Liver (tissue), 9 donors: ENCODE measurements around the gene CLOCK. TPM values are rescaled to one million over a fixed set of nuclear protein-coding genes. Genes with fewer than 3 reads are reported as not detected.

Source experiments
- DNase-seq: peaks from one replicate; pipeline ENCODE4 v3.0.0-alpha.2; 2017; ENCODE audit warnings: low spot score
- H3K27ac ChIP-seq, 2 donors: one replicate each; pipeline ENCODE4 v1.7.0; 2013; ENCODE audit warnings: inconsistent platforms in 2 of 2, low read length in 2 of 2, control low read depth in 1 of 2, low read depth in 1 of 2, mild to moderate bottlenecking in 1 of 2
- H3K27me3 ChIP-seq, 4 donors: one replicate each; pipeline versions ENCODE4 v1.6.1 to v1.7.0; 2013; ENCODE audit warnings: low read length in 3 of 4, inconsistent platforms in 1 of 4, mild to moderate bottlenecking in 1 of 4, moderate library complexity in 1 of 4; ENCODE audit not compliant: control insufficient read depth in 4 of 4, insufficient read depth in 4 of 4
- H3K36me3 ChIP-seq, 4 donors: one replicate each; pipeline versions ENCODE4 v1.6.1 to v1.7.0; 2013; ENCODE audit warnings: low read length in 3 of 4, mild to moderate bottlenecking in 3 of 4, low read depth in 1 of 4, moderate library complexity in 1 of 4; ENCODE audit not compliant: control insufficient read depth in 4 of 4, insufficient read depth in 3 of 4
- H3K4me1 ChIP-seq, 4 donors: one replicate each; pipeline versions ENCODE4 v1.6.1 to v1.7.0; 2013; ENCODE audit warnings: low read length in 3 of 4, mild to moderate bottlenecking in 3 of 4, moderate library complexity in 1 of 4; ENCODE audit not compliant: control insufficient read depth in 4 of 4, insufficient read depth in 4 of 4
- H3K4me3 ChIP-seq, 3 donors: one replicate each; pipeline versions ENCODE4 v1.6.1 to v1.7.0; 2013; ENCODE audit warnings: low read length in 3 of 3, control low read depth in 1 of 3, low read depth in 1 of 3, mild to moderate bottlenecking in 1 of 3
- H3K9ac ChIP-seq, 2 donors: one replicate each; pipeline ENCODE4 v1.7.0; 2013; ENCODE audit warnings: low read length in 2 of 2, mild to moderate bottlenecking in 2 of 2, moderate library complexity in 2 of 2, control low read depth in 1 of 2, low read depth in 1 of 2
- H3K9me3 ChIP-seq, 4 donors: one replicate each; pipeline versions ENCODE4 v1.6.1 to v1.7.0; 2013; ENCODE audit warnings: low read length in 3 of 4; ENCODE audit not compliant: control insufficient read depth in 4 of 4
- ATF3 ChIP-seq: IDR thresholded peaks from 2 replicates; pipeline ENCODE4 v1.6.1; 2016; ENCODE audit warnings: antibody characterized with exemption
- CTCF ChIP-seq: fragments of 150-350 bp; IDR thresholded peaks from 2 replicates; pipeline ENCODE4 v1.5.1; 2017; ENCODE audit warnings: improper control_type of control experiment, low read depth, low read length; ENCODE audit not compliant: missing input control
- EGR1 ChIP-seq, 2 donors: IDR thresholded peaks; 2 replicates each; pipeline ENCODE4 v1.6.1; 2016 to 2018; ENCODE audit warnings: antibody characterized with exemption in 2 of 2, low read depth in 2 of 2
- FOXA1 ChIP-seq: IDR thresholded peaks from 2 replicates; pipeline ENCODE4 v1.6.1; 2016; ENCODE audit warnings: antibody characterized with exemption
- FOXA2 ChIP-seq: IDR thresholded peaks from 2 replicates; pipeline ENCODE4 v1.6.1; 2016; ENCODE audit warnings: antibody characterized with exemption
- GABPA ChIP-seq, 2 donors: IDR thresholded peaks in 1 of 2; conservative IDR thresholded peaks in 1 of 2; 2 replicates each; pipeline ENCODE4 v1.6.1; 2016; ENCODE audit warnings: antibody characterized with exemption in 2 of 2, mild to moderate bottlenecking in 1 of 2, moderate library complexity in 1 of 2
- HNF4A ChIP-seq, 2 donors: conservative IDR thresholded peaks; 2 replicates each; pipeline ENCODE4 v1.6.1; 2016; ENCODE audit warnings: antibody characterized with exemption in 2 of 2, mild to moderate bottlenecking in 2 of 2
- NR2F2 ChIP-seq: IDR thresholded peaks from 2 replicates; pipeline ENCODE4 v1.6.1; 2016; ENCODE audit warnings: antibody characterized with exemption
- RAD21 ChIP-seq, 2 donors: IDR thresholded peaks; 2 replicates each; pipeline ENCODE4 v1.6.1; 2016; ENCODE audit warnings: antibody characterized with exemption in 2 of 2, mild to moderate bottlenecking in 2 of 2
- REST ChIP-seq: IDR thresholded peaks from 2 replicates; pipeline ENCODE4 v1.6.1; 2016; ENCODE audit warnings: antibody characterized with exemption, mild to moderate bottlenecking
- RXRA ChIP-seq, 2 donors: IDR thresholded peaks; 2 replicates each; pipeline ENCODE4 v1.6.1; 2017 to 2018; ENCODE audit warnings: antibody characterized with exemption in 2 of 2, mild to moderate bottlenecking in 1 of 2
- SP1 ChIP-seq: IDR thresholded peaks from 2 replicates; pipeline ENCODE4 v1.6.1; 2018; ENCODE audit warnings: antibody characterized with exemption, mild to moderate bottlenecking
- TAF1 ChIP-seq: conservative IDR thresholded peaks from 2 replicates; pipeline ENCODE4 v1.6.1; 2016; ENCODE audit warnings: antibody characterized with exemption, mild to moderate bottlenecking
- YY1 ChIP-seq: IDR thresholded peaks from 2 replicates; pipeline ENCODE4 v1.6.1; 2016; ENCODE audit warnings: antibody characterized with exemption, mild to moderate bottlenecking
- ZBTB33 ChIP-seq: IDR thresholded peaks from 2 replicates; pipeline ENCODE4 v1.6.1; 2016; ENCODE audit warnings: antibody characterized with exemption
- WGBS: extraction: QIAGEN DNeasy Blood & Tissue Kit; methylation state at CpG from one replicate; pipeline ENCODE4 v1.1.7; 2013; 5-methylcytosine and 5-hydroxymethylcytosine counted together
- polyA plus RNA-seq, 2 donors: library from polyadenylated mRNA; stranded (reverse) in 1 of 2; unstranded in 1 of 2; fragments of 200-250 nt in 1 of 2; fragments of >200 nt in 1 of 2; fragmentation: Nextera tagmentation in 1 of 2; extraction: Ambion mirVana in 1 of 2; gene quantifications; one replicate each; pipeline versions ENCODE4 v1.2.1 to v1.2.3, GENCODE V29; 2013 to 2015
- total RNA-seq, 2 donors: library from RNA; depleted of rRNA; stranded (reverse); fragments of >200 nt; gene quantifications; one replicate each; pipeline ENCODE4 v1.2.3, GENCODE V29; 2014
- donor health status: healthy.
- donor health status: healthy.
- donor health status: healthy.
- donor health status: healthy.
- donor health status: healthy.

CLOCK gene
- total and polyA plus RNA-seq, 4 donors = 5.1 to 19.4 (median 6.1) TPM

GRCh38 chr4:55499495-55499894 lies 47.2 kb downstream of the CLOCK start:
- Histone ChIP-seq H3K4me1 (no peaks in the 10 kb centered on the region), H3K9me3 (no peaks in the 10 kb centered on the region), H3K9ac (no peak overlapping the region), H3K36me3 (no peaks in the 10 kb centered on the region), H3K27me3 (no peaks in the 10 kb centered on the region), H3K4me3 (no peak overlapping the region), H3K27ac (no peak overlapping the region)
- no peak for DNase-seq
- WGBS = 88% methylated on average over 10 of the region's 10 CpGs
- TF ChIP-seq HNF4A (conservative IDR thresholded peaks at IDR 0.05) (no peak), SP1 (no peak), FOXA2 (no peak), FOXA1 (no peak), RXRA (IDR thresholded peaks at IDR 0.05) (no peak), EGR1 (IDR thresholded peaks at IDR 0.05; ENCODE audit: low read depth in 2 of 2) (no peak), GABPA (IDR thresholded peaks at IDR 0.05 in 1 of 2, conservative IDR thresholded peaks at IDR 0.05 in 1 of 2) (no peak), ATF3 (no peak), CTCF (no peak), TAF1 (no peak), ZBTB33 (no peak), YY1 (no peak), NR2F2 (no peak), RAD21 (IDR thresholded peaks at IDR 0.05) (no peak)

DNA sequence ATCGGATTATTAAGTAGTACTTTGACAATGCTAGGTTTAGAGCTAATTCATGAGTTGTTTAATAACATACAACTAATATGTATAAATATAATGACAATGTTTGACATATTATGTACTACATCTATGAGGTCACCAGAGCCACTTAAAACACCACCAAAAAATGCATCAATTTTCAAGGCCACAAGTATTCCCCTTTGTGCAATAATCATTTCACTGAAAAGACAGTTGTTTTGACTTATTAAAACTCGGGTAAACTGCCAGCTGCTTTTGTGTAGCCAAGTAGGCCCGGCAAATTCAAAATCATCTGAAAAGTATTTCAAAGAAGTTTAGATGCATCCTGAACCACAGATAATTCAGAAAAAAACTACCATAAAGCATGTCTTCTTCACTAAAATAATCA lies 48.7 kb downstream of the CLOCK start:
- Histone ChIP-seq H3K9ac (no peak overlapping the region), H3K4me3 (no peak overlapping the region), H3K9me3 (no peaks in the 10 kb centered on the region), H3K27me3 (no peaks in the 10 kb centered on the region), H3K4me1 (no peaks in the 10 kb centered on the region), H3K36me3 (no peaks in the 10 kb centered on the region), H3K27ac (no peak overlapping the region)
- no peak for TF ChIP-seq FOXA2
- no peak for TF ChIP-seq TAF1
- TF ChIP-seq EGR1 (IDR thresholded peaks at IDR 0.05; ENCODE audit: low read depth in 2 of 2) = no peak
- no peak for TF ChIP-seq GABPA (IDR thresholded peaks at IDR 0.05 in 1 of 2, conservative IDR thresholded peaks at IDR 0.05 in 1 of 2)
- no peak for TF ChIP-seq REST
- TF ChIP-seq ATF3 = no peak
- no peak for TF ChIP-seq SP1
- DNase-seq = no peak
- WGBS = 93% methylated on average over 3 of the region's 3 CpGs
